Measurements from ENCODE around the gene ZEB1. TPM values are rescaled to one million over a fixed set of nuclear protein-coding genes. Genes with fewer than 3 reads are reported as not detected.

ZEB1 gene
- total and polyA plus RNA-seq, 2 of the 8 experiments (the other 6 are each of a cell fraction or from before 2014, with no cell fraction given), result 0.08 to 0.15 TPM

DNA sequence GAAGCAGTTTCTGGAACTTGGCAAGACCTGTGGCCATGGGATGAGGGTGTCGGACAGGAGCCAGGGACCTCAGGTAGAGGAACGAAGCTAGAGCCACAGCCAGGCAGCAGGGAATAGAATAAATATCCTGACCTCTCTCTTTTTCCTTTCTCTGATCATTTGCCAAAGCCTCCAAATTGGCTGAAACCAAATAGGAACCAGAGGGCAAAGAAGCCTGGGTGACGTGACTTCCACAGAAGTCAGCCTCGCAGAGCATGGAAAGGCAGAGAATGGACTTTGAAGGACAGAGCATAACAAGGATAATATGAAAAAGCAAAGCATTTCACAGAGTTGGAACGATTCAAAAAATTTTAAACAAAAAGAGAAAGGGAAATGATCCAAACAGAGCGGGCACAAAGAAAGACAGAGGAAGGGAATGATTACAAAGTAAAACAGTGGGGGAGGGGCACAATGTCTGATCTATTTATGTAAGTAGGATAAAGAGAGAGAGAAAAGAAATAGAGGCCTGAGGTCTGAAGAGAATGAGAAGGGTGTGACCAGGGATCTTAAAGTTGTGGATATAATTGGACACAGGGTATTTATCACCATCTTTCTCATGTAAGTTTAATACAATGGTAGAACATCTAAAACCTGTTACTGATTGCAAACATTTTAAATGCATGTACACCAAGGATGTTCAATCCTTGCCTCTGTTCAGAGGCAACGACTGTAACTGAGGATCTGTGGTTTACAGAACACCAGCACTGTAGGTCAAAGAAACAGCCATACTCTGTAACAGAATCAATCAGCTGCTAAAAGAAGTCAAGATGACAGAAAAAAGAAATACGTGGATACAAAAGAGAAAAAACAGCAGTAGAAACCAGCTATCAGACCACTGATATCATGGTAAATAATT, 4.5 kb upstream of the ZEB1 start (continued):
- TF ChIP-seq, protein P1, sequence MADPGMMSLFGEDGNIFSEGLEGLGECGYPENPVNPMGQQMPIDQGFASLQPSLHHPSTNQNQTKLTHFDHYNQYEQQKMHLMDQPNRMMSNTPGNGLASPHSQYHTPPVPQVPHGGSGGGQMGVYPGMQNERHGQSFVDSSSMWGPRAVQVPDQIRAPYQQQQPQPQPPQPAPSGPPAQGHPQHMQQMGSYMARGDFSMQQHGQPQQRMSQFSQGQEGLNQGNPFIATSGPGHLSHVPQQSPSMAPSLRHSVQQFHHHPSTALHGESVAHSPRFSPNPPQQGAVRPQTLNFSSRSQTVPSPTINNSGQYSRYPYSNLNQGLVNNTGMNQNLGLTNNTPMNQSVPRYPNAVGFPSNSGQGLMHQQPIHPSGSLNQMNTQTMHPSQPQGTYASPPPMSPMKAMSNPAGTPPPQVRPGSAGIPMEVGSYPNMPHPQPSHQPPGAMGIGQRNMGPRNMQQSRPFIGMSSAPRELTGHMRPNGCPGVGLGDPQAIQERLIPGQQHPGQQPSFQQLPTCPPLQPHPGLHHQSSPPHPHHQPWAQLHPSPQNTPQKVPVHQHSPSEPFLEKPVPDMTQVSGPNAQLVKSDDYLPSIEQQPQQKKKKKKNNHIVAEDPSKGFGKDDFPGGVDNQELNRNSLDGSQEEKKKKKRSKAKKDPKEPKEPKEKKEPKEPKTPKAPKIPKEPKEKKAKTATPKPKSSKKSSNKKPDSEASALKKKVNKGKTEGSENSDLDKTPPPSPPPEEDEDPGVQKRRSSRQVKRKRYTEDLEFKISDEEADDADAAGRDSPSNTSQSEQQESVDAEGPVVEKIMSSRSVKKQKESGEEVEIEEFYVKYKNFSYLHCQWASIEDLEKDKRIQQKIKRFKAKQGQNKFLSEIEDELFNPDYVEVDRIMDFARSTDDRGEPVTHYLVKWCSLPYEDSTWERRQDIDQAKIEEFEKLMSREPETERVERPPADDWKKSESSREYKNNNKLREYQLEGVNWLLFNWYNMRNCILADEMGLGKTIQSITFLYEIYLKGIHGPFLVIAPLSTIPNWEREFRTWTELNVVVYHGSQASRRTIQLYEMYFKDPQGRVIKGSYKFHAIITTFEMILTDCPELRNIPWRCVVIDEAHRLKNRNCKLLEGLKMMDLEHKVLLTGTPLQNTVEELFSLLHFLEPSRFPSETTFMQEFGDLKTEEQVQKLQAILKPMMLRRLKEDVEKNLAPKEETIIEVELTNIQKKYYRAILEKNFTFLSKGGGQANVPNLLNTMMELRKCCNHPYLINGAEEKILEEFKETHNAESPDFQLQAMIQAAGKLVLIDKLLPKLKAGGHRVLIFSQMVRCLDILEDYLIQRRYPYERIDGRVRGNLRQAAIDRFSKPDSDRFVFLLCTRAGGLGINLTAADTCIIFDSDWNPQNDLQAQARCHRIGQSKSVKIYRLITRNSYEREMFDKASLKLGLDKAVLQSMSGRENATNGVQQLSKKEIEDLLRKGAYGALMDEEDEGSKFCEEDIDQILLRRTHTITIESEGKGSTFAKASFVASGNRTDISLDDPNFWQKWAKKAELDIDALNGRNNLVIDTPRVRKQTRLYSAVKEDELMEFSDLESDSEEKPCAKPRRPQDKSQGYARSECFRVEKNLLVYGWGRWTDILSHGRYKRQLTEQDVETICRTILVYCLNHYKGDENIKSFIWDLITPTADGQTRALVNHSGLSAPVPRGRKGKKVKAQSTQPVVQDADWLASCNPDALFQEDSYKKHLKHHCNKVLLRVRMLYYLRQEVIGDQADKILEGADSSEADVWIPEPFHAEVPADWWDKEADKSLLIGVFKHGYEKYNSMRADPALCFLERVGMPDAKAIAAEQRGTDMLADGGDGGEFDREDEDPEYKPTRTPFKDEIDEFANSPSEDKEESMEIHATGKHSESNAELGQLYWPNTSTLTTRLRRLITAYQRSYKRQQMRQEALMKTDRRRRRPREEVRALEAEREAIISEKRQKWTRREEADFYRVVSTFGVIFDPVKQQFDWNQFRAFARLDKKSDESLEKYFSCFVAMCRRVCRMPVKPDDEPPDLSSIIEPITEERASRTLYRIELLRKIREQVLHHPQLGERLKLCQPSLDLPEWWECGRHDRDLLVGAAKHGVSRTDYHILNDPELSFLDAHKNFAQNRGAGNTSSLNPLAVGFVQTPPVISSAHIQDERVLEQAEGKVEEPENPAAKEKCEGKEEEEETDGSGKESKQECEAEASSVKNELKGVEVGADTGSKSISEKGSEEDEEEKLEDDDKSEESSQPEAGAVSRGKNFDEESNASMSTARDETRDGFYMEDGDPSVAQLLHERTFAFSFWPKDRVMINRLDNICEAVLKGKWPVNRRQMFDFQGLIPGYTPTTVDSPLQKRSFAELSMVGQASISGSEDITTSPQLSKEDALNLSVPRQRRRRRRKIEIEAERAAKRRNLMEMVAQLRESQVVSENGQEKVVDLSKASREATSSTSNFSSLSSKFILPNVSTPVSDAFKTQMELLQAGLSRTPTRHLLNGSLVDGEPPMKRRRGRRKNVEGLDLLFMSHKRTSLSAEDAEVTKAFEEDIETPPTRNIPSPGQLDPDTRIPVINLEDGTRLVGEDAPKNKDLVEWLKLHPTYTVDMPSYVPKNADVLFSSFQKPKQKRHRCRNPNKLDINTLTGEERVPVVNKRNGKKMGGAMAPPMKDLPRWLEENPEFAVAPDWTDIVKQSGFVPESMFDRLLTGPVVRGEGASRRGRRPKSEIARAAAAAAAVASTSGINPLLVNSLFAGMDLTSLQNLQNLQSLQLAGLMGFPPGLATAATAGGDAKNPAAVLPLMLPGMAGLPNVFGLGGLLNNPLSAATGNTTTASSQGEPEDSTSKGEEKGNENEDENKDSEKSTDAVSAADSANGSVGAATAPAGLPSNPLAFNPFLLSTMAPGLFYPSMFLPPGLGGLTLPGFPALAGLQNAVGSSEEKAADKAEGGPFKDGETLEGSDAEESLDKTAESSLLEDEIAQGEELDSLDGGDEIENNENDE (IDR thresholded peaks at IDR 0.05; ENCODE audit: insufficient replicate concordance, low read length), result no peak
- TF ChIP-seq FOSL1 (IDR thresholded peaks at IDR 0.05; ENCODE audit: insufficient read depth, low read depth, low read length) (no peak), YY1 (IDR thresholded peaks at IDR 0.05; ENCODE audit: low read depth, low read length) (no peak)
